OCI-LY1 (cell line): ENCODE measurements around the gene TCL1A.

Source experiments
- H2AFZ ChIP-seq: fragments of 200-600 bp; sonication (generic), shearing (Covaris generic); 2 replicates; pipeline ENCODE4 v1.6.0; 2014; ENCODE audit warnings: antibody characterized with exemption, mild to moderate bottlenecking, low read length
- H3F3A ChIP-seq: fragments of 200-600 bp; sonication (generic), shearing (Covaris generic); 2 replicates; pipeline ENCODE4 v1.6.0; 2014; ENCODE audit warnings: mild to moderate bottlenecking, antibody characterized with exemption, low read length, moderate library complexity; ENCODE audit not compliant: insufficient read depth
- H3K27ac ChIP-seq: fragments of 200-600 bp; sonication (generic); 2 replicates; pipeline ENCODE4 v1.5.1; 2014; ENCODE audit warnings: low read length, mixed run types, mild to moderate bottlenecking, low read depth; ENCODE audit not compliant: poor library complexity, severe bottlenecking
- H3K27me3 ChIP-seq: fragments of 200-600 bp; sonication (generic); 2 replicates; pipeline ENCODE4 v1.6.0; 2014; ENCODE audit warnings: antibody characterized with exemption, mild to moderate bottlenecking, low read length, moderate library complexity; ENCODE audit not compliant: insufficient read depth
- H3K36me3 ChIP-seq: fragments of 200-600 bp; sonication (generic); 2 replicates; pipeline ENCODE4 v1.6.1; 2014; ENCODE audit warnings: mild to moderate bottlenecking, antibody characterized with exemption, low read length, moderate library complexity, mixed read lengths; ENCODE audit not compliant: insufficient read depth
- H3K4me1 ChIP-seq: fragments of 200-600 bp; sonication (generic); 2 replicates; pipeline ENCODE4 v1.5.1; 2014; ENCODE audit warnings: mild to moderate bottlenecking, low read length, moderate library complexity; ENCODE audit not compliant: insufficient read depth, severe bottlenecking
- H3K4me2 ChIP-seq: fragments of 200-600 bp; sonication (generic), shearing (Covaris generic); 2 replicates; pipeline ENCODE4 v1.6.1; 2014; ENCODE audit warnings: low read length
- H3K4me3 ChIP-seq: fragments of 200-600 bp; sonication (generic); 2 replicates; pipeline ENCODE4 v1.5.1; 2014; ENCODE audit warnings: low read length, low read depth, mild to moderate bottlenecking, mixed read lengths; ENCODE audit not compliant: poor library complexity, severe bottlenecking
- H3K79me2 ChIP-seq: fragments of 200-600 bp; shearing (Covaris generic); 2 replicates; pipeline ENCODE4 v1.6.1; 2016; ENCODE audit warnings: mixed run types, low read length, mixed read lengths; ENCODE audit not compliant: insufficient read depth
- H3K9ac ChIP-seq: fragments of 200-600 bp; sonication (generic), shearing (Covaris generic); 2 replicates; pipeline ENCODE4 v1.6.1; 2014; ENCODE audit warnings: mild to moderate bottlenecking, low read length, mixed read lengths
- H3K9me2 ChIP-seq: fragments of 200-600 bp; sonication (generic), shearing (Covaris generic); 2 replicates; pipeline ENCODE4 v1.6.1; 2014; ENCODE audit warnings: low read depth, mild to moderate bottlenecking, low read length, mixed read lengths
- H3K9me3 ChIP-seq: fragments of 200-600 bp; shearing (Covaris generic); 2 replicates; pipeline ENCODE4 v1.6.1; 2014; ENCODE audit warnings: low read length, mixed read lengths
- H4K20me1 ChIP-seq: fragments of 200-600 bp; sonication (generic), shearing (Covaris generic); 2 replicates; pipeline ENCODE4 v1.6.0; 2016; ENCODE audit warnings: mild to moderate bottlenecking, low read length; ENCODE audit not compliant: insufficient read depth
- EZH2 ChIP-seq: fragments of 200-600 bp; sonication (generic), shearing (Covaris generic); IDR thresholded peaks from 2 replicates; pipeline ENCODE4 v1.8.0; 2017; ENCODE audit warnings: borderline replicate concordance, mixed run types, mild to moderate bottlenecking, antibody characterized with exemption, low read length, moderate library complexity, mixed read lengths
- TF ChIP-seq, protein P1 (sequence below): fragments of 200-600 bp; sonication (generic), shearing (Covaris generic); IDR thresholded peaks from 2 replicates; pipeline ENCODE4 v1.5.1; 2017; ENCODE audit warnings: mild to moderate bottlenecking, antibody characterized with exemption, low read length, moderate library complexity, mixed read lengths

TCL1A gene

DNA sequence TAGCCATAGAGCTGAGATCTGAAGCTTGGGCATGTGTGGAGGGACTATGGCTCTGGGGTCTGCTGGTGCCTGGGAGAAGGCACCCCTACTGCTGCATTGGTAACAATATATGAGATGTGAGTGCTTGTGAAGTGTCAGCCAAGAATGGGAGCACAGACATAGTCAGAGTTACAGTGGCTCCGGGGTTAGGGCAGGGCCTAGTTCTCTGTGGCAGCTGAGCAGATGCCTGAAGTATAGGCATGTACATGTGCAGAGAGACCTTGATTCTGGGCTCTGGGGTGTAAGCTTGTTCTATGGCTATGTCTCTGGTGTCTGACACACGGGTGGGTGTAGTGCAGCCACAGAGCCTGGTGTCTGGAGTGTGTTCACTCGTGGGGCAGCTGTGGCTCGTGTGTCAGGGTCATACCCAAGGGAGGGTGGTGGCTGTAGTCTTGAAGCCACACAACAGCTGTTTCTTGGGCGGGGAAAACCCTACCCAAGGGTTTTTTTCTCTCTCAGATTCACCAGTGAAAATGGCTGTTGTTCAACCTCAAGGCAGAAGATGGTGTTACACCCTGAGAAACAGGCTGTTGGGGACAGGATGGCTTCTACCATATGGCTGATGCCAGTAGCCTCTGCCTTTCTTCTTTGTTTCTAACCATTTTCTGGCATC is 11.9 kb upstream of the TCL1A start:
- no peaks in the 10 kb centered on the region; the same call in 1 of the 2 replicates for H3K9me3 ChIP-seq
- no peaks in the 10 kb centered on the region for H3K9me2 ChIP-seq
- H3K4me3 ChIP-seq: no peak overlapping the region
- H2AFZ ChIP-seq: no peak overlapping the region
- no peaks in the 10 kb centered on the region for H3K79me2 ChIP-seq
- H3K9ac ChIP-seq: no peak overlapping the region
- no peaks in the 10 kb centered on the region; the same call in 1 of the 2 replicates for H3K36me3 ChIP-seq
- H3K27me3 ChIP-seq: no peaks in the 10 kb centered on the region
- no peaks in the 10 kb centered on the region for H4K20me1 ChIP-seq
- TF ChIP-seq, protein P1, sequence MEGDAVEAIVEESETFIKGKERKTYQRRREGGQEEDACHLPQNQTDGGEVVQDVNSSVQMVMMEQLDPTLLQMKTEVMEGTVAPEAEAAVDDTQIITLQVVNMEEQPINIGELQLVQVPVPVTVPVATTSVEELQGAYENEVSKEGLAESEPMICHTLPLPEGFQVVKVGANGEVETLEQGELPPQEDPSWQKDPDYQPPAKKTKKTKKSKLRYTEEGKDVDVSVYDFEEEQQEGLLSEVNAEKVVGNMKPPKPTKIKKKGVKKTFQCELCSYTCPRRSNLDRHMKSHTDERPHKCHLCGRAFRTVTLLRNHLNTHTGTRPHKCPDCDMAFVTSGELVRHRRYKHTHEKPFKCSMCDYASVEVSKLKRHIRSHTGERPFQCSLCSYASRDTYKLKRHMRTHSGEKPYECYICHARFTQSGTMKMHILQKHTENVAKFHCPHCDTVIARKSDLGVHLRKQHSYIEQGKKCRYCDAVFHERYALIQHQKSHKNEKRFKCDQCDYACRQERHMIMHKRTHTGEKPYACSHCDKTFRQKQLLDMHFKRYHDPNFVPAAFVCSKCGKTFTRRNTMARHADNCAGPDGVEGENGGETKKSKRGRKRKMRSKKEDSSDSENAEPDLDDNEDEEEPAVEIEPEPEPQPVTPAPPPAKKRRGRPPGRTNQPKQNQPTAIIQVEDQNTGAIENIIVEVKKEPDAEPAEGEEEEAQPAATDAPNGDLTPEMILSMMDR: no peak
- TF ChIP-seq EZH2: no peak
- H3K4me2 ChIP-seq: no peak overlapping the region
- no peaks in the 10 kb centered on the region for H3K4me1 ChIP-seq
- H3F3A ChIP-seq: no peaks in the 10 kb centered on the region
- H3K27ac ChIP-seq: no peak overlapping the region

DNA sequence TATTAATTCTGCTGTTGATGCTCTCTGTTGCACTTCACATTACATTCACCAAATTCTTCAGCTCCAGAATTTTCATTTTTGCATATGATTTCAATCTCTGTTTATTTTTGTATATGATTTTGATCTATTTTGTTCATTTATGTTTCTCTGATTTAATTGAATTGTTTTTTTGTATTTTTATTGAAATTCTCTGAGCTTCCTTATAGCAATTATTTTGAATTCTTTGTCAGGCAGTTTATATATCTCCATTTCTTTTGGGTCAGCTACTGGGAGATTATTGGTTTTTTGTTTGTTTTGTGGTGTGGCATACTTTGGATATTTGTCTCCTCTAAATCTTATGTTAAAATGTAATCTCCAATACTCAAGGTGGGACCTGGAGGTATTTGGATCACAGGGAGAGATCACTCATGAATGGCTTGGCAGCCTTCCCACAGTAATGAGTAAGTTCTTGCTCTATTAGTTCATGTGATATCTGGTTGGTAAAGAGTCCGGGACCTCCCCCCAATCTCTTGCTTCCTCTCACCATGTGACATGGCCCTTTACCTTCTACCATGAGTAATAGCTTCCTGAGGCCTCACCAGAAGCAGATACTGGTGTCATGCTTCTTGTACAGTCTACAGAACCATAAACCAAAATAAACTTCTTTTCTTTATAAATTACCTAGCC is 8.7 kb upstream of the TCL1A start:
- H3K36me3 ChIP-seq: no peaks in the 10 kb centered on the region; the same call in 1 of the 2 replicates
- no peak overlapping the region for H3K4me2 ChIP-seq
- H3K9me2 ChIP-seq: no peaks in the 10 kb centered on the region
- TF ChIP-seq EZH2: no peak
- TF ChIP-seq, protein P1: no peak
- no peaks in the 10 kb centered on the region for H3F3A ChIP-seq
- H3K9me3 ChIP-seq: no peaks in the 10 kb centered on the region; the same call in 1 of the 2 replicates
- no peaks in the 10 kb centered on the region for H3K79me2 ChIP-seq
- H2AFZ ChIP-seq: no peak overlapping the region
- H3K27ac ChIP-seq: no peak overlapping the region
- H3K9ac ChIP-seq: no peak overlapping the region
- H3K4me3 ChIP-seq: no peak overlapping the region
- H3K27me3 ChIP-seq: no peaks in the 10 kb centered on the region
- H3K4me1 ChIP-seq: no peaks in the 10 kb centered on the region
- no peaks in the 10 kb centered on the region for H4K20me1 ChIP-seq

DNA sequence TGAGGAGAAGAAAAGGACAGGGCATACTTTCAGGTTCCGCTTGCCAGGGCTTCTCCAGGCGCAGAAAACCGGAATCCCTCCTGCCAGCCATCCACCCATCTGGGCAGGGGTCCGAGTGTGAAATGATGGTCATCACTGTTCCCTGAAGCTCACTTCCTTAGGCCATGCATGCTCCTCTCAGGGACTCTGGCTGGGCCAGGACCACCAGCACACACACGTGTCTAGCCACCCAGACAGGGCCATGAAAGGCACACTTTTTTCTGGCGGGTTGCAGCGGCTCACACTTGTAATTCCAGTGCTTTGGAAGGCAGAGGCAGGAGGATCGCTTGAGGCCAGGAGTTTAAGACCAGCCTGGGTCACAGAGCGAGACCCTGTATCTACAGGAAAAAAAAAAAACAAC is 1.5 kb downstream of the TCL1A start:
- H4K20me1 ChIP-seq: no peaks in the 10 kb centered on the region
- no peaks in the 10 kb centered on the region for H3K9me2 ChIP-seq
- peak overlapping the region; percentile 92 for H3K27ac ChIP-seq
- peaks cover 16% of the 10 kb centered on the region for H3K79me2 ChIP-seq
- peak overlapping the region; percentile 98 for H3K9ac ChIP-seq
- no peak overlapping the region for H2AFZ ChIP-seq
- H3K4me2 ChIP-seq: peak overlapping the region; percentile 96
- TF ChIP-seq, protein P1: no peak
- TF ChIP-seq EZH2: no peak
- no peaks in the 10 kb centered on the region for H3K9me3 ChIP-seq
- H3K4me1 ChIP-seq: peaks cover 60% of the 10 kb centered on the region
- peaks cover 3% of the 10 kb centered on the region; the same call in 1 of the 2 replicates for H3F3A ChIP-seq
- no peaks in the 10 kb centered on the region for H3K27me3 ChIP-seq
- H3K4me3 ChIP-seq: peak overlapping the region; percentile 91
- peaks cover 50% of the 10 kb centered on the region for H3K36me3 ChIP-seq
